HG03520 (cell line): ENCODE measurements around the gene JAG2.

Experiments
- ATAC-seq: cut with Tn5 transposase; IDR thresholded peaks from one replicate; pipeline ENCODE4 v1.9.1; 2021; ENCODE audit warnings: mild to moderate bottlenecking, moderate library complexity; ENCODE audit not compliant: unreplicated experiment

The JAG2 gene

DNA sequence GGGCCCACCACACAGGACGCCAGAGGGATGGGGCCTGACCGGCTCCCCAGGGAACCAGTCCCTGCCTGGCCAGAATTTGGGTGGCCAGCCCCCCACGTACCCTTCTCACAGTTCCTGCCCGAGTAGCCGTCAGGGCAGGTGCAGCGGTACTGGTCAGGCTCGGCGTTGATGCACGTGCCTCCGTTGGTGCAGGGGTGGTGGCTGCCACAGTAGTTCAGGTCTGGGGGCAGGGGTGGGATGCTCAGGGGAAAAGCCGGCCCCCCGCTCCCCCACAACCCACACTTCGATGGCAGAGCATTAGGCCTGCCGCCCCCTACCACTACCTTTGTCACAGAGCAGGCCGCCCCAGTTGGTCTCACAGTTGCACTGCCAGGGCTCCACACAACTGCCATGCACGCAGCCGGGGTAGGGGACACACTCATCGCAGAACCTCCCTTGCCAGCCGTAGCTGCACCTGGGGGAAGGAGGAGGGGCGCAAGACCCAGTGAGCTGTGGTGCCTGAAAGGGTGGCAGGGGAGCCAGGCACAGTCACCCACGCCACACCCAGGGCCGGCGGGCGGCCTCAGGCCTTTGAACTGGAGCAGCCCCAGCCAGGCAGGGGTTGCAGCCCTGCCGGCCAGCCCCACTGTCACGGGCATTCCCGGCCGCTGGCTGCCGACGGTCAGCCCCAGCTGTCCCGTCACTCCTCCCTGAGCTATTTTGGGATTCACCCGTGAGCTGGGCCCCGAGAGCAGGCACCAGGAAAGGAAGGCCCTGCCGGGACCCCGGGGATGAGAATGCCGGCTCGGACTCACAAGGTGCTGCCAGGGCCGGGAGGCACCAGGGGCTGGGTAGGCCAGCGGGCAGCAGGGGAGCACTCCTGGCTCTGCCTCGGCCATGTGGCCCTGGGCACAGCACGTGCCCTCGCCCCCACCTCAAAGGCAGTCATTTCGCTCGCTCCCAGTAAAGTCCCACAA lies 16.5 kb downstream of the JAG2 start:
- no peak for ATAC-seq

- ATAC-seq: no peak
These were observed 17.3 kb downstream of the JAG2 start for GRCh38 chr14:105151084-105151837.

GRCh38 chr14:105150368-105151083 lies 18.1 kb downstream of the JAG2 start:
- ATAC-seq: no peak

- no peak for ATAC-seq
These were observed 18.6 kb downstream of the JAG2 start for GRCh38 chr14:105150026-105150367.

- no peak for ATAC-seq
These were observed 19.3 kb downstream of the JAG2 start for GRCh38 chr14:105149146-105149781.

DNA sequence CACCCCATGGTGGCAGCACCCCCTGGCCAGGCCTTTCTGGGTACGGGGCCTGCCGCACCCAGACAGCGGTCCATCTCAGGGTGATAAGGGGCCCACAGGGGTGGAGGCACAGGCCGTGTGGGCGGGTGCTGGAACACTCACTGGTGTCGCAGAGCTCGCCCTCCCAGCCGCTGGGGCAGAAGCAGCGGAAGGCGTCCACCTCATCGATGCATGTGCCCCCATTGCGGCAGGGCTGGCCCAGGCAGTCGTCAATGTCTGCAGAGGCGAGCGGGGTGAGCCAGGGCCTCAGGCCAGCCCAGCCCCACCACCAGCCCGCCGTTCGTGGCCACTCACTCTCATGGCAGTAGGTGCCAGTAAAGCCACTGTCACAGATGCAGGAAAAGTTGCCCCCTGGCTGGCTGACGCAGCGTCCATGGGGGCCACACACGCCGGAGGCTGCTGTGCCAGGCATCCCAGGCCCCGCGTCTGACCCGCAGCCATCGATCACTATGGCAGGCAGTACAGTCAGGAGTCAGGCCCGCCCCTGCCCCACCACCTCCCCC lies 19.9 kb downstream of the JAG2 start:
- ATAC-seq: no peak

- no peak for ATAC-seq
These were observed 20.6 kb downstream of the JAG2 start for GRCh38 chr14:105147671-105148603.

DNA sequence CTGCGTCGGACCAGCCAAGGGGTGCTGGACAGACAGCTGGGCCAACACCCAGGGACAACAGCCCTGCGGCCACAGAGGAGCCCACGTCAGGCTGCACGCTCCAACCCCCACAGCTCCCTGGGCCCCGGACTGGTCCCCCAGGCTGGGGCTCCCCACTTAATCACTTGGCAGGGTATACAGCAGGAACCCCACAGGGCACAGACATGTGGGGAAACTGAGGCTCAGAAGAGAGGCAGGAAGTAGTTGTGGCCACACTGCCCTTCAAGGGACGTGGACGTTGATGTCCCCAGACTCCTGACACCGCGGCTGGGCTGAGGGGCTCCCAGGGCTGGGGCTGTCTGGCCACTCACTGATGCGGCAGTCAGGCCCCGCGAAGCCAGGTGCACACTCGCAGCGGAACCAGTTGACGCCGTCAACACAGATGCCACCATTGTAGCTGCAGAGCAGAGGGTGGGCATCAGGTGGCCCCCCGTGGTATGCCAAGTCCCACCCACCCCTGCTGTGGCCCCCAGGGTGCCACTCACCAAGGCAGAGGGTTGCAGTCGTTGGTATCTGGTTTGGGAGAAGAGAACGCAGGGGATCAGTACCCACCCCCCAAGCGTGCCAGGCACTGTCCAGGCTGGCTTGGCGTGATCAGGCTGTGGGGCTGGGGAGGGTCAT lies 21.5 kb downstream of the JAG2 start:
- ATAC-seq: no peak

DNA sequence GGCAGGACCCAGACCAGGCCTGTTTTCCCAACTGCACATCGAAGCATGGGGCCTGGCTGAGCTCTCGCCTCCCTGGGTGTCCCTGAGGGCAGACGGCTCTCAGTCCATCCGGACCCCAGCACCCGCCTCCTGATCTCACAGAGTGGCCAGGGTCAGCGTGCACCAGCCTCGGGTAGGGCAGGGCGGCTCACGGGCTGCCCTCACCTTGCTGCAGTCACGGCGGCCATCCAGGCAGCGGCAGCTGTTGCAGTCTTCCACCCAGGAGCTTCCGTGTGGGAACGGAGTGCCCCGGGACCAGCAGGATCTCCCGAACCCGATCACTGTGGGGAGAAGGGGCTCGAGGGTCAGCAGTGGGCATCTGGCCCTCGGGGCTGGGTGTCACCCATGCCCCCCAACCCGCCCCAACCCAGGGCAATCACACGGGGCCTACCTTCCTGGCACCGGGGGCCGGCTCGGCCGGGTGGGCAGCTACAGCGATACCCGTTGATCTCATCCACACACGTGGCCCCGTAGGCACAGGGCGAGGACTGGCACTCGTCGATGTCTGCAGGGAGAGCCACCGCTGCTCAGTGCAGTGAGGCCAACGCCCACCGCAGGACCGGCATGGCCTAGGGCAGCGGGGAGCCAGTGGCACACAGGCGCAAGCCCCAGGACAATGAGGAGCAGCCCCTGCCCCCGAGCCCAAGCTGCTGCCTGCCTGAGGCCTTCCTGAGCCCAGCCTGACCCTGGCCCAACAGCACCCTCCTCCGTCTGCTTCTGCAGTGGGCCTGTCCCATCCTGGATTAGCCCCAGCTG lies 22.2 kb downstream of the JAG2 start:
- ATAC-seq: no peak

GRCh38 chr14:105145381-105146180 lies 23.0 kb downstream of the JAG2 start:
- ATAC-seq: no peak

DNA sequence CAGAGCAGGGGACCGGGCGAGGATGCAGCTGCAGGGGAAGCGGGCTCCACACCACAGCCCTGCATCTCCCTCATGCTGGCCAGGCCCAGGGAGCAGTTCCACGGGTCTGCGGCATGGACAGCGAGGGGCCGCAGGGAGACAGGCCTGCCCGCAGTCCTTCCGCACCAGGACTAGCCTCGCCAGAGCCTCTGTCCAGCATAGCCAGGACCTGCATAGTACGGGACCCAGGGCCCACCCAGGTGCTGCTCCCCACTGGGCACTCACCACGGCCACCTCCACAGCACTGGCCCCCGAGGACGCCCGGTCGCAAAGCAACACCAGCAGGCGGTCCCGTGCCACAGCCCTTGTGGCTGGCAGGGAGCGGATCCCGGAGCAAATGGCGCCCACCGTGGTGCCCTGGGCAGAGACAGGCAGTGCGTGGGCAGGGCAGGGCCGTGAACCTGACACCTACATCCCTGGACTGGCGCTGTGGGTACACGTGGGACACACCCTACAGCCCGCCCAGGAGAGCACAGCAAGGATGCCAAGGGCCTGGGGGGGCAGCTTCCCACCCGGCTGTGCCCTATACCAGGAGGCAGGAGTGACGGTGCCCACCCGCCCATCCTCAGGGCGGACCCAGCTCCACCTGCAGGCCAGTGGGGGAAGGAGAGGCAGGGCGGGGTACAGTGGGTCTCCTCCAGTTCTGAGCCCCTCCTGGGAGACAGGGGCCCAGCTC lies 23.8 kb downstream of the JAG2 start:
- no peak for ATAC-seq

- no peak for ATAC-seq
These were observed 24.4 kb downstream of the JAG2 start for GRCh38 chr14:105144026-105144665.

DNA sequence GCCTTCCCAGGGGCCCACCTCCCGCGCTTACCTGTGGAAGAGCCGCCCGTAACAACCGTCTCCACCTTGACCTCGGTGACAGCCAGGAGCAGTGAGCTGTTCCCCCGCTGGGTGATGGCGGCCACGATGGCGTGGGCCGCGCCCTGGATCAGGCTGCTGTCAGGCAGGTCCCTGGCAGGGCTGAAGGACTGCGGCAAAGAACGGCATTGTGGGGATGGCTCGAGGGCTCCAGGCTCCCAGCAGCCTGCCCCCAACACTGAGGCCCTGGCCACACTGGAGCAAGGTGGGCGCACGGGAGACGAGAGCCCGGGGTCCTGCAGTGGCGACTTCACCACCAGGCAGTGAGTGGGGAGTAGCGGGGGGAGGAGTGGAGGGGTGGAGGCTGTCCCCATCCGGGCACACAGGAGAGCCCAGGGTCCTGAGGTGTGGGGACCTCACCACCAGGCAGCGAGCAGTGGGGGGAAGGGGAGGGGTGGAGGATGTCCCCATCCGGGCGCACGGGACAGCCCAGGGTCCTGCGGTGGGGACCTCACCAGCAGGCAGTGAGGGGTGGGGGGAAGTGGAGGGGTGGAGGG lies 25.0 kb downstream of the JAG2 start:
- ATAC-seq: no peak

GRCh38 chr14:105142651-105143450 lies 25.7 kb downstream of the JAG2 start:
- ATAC-seq: no peak
